Epithelial cell of esophagus (primary cell): ENCODE results near the gene PREX1.

Experiments used
- DNase-seq: peaks from one replicate; pipeline ENCODE4 v3.0.0; 2010; ENCODE audit warnings: low read depth
- H3K4me3 ChIP-seq: 2 replicates; pipeline ENCODE4 v1.5.1; 2011; ENCODE audit warnings: mild to moderate bottlenecking, low read length, control low read depth
- CTCF ChIP-seq: IDR thresholded peaks from 2 replicates; pipeline ENCODE4 v1.5.1; 2011; ENCODE audit warnings: low read depth, mild to moderate bottlenecking, low read length, control low read depth, inconsistent platforms; ENCODE audit not compliant: insufficient read depth; ENCODE audit errors: missing control alignments

The PREX1 gene

GRCh38 chr20:48744515-48744914 is 83.3 kb downstream of the PREX1 start:
- TF ChIP-seq CTCF, result no peak
- H3K4me3 ChIP-seq, result no peak overlapping the region
- no peak for DNase-seq

GRCh38 chr20:48743807-48744206 is 84.0 kb downstream of the PREX1 start:
- no peak for DNase-seq
- no peak for TF ChIP-seq CTCF
- H3K4me3 ChIP-seq, result no peak overlapping the region

GRCh38 chr20:48742912-48743680 is 84.7 kb downstream of the PREX1 start:
- no peak for TF ChIP-seq CTCF
- DNase-seq, result no peak
- no peak overlapping the region for H3K4me3 ChIP-seq

- TF ChIP-seq CTCF, result no peak
- no peak overlapping the region for H3K4me3 ChIP-seq
- no peak for DNase-seq
Measured at GRCh38 chr20:48742233-48742632, 85.6 kb downstream of the PREX1 start.

- TF ChIP-seq CTCF, result no peak
- no peak overlapping the region for H3K4me3 ChIP-seq
- no peak for DNase-seq
Measured at GRCh38 chr20:48741669-48742068, 86.1 kb downstream of the PREX1 start.

GRCh38 chr20:48740712-48741111 is 87.1 kb downstream of the PREX1 start:
- DNase-seq, result no peak
- no peak for TF ChIP-seq CTCF
- H3K4me3 ChIP-seq, result no peak overlapping the region

- no peak overlapping the region for H3K4me3 ChIP-seq
- TF ChIP-seq CTCF, result no peak
Measured at GRCh38 chr20:48740292-48740649, 87.5 kb downstream of the PREX1 start.

More at GRCh38 chr20:48740292-48740649, 87.5 kb downstream of the PREX1 start:
- DNase-seq, result no peak
